ENCODE data around the gene NBDY.
"Not testable (repeated sequence)": the region's sequence is repeated elsewhere in the genome, so short reads cannot be mapped to it uniquely, and the experiment has no call there.

The NBDY gene

GRCh38 chrX:56758456-56758855 lies 29.4 kb downstream of the NBDY start:
- Mint-ChIP-seq H3K4me1 (peaks cover 28% of the 10 kb centered on the region), H3K36me3 (ENCODE audit: insufficient read depth) (peaks cover 6% of the 10 kb centered on the region), H3K4me3 (no peak overlapping the region), H3K27me3 (no peaks in the 10 kb centered on the region), H3K27ac (ENCODE audit: low read depth) (no peak overlapping the region), H3K9me3 (no peaks in the 10 kb centered on the region)
- ATAC-seq (replicated peaks; ENCODE audit: extremely low read depth, poor library complexity, severe bottlenecking), result no peak
- DNase-seq (ENCODE audit: low spot score in 2 of 2), result no peak

DNA sequence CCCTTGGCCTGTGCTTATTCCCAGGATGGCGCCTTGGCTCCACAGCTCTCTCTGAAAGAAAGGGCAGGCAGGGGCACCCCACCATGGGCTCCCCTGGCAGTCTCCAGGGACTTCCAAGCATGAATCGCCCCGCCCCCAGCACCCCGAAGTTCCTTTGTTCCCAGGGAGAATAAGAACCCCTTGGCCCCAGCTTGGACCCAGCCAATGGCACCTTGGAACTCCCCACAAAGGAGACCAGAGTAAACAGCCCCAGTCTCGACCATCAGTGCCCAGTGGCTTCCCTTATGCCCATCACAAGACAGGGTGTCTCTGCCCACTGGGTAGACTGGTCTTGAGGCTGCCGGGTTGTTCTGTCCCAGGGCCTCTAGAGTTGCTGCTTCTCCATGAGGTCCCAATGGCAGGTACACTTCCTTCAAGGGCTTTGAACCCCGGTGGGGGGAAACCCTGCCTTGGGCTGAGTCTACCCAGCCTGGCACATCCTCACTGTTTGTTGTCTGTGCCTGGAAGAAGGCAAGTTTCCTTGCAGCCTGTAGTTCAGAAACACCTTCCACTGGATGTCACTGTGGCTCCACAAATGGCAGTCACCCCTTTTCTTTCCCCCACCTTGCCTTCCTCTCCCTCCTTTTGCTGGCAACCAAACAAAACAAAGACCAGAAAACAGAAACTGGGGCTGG lies 30.8 kb downstream of the NBDY start:
- H3K36me3 Mint-ChIP-seq (ENCODE audit: insufficient read depth), result peaks cover 9% of the 10 kb centered on the region

GRCh38 chrX:56760410-56761124 lies 31.5 kb downstream of the NBDY start:
- not testable (repeated sequence) for H3K27me3 Mint-ChIP-seq; H3K27ac Mint-ChIP-seq (ENCODE audit: low read depth); DNase-seq (ENCODE audit: low spot score in 2 of 2); ATAC-seq (replicated peaks; ENCODE audit: extremely low read depth, poor library complexity, severe bottlenecking); H3K4me3 Mint-ChIP-seq; H3K9me3 Mint-ChIP-seq
- H3K36me3 Mint-ChIP-seq (ENCODE audit: insufficient read depth), result peaks cover 13% of the 10 kb centered on the region
- peaks cover 31% of the 10 kb centered on the region for H3K4me1 Mint-ChIP-seq

More for the DNA sequence above, 30.8 kb downstream of the NBDY start:
- Mint-ChIP-seq H3K27me3 (no peaks in the 10 kb centered on the region), H3K4me3 (no peak overlapping the region), H3K9me3 (no peaks in the 10 kb centered on the region), H3K27ac (ENCODE audit: low read depth) (no peak overlapping the region), H3K4me1 (peaks cover 24% of the 10 kb centered on the region)
- DNase-seq (ENCODE audit: low spot score in 2 of 2) (no peak), ATAC-seq (replicated peaks; ENCODE audit: extremely low read depth, poor library complexity, severe bottlenecking) (no peak)

DNA sequence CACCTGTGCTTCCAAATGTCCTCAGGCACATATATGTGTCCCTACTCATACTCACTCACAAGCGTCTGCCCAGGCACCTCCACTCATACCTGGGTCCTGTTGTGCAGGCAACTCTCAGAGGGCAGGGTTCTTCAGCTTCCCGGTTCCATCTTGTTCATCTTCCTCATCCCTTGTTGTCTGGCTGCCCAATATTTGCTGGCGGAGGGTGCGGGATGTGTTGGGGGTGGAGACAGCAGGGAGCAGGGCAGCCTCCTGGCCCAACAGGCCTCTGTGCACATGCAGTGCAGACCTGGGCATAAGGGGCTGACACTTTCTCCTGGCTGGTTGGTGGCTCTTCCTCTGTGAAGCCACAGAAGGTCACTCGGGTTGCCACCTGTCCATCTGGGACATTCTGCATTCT lies 32.1 kb downstream of the NBDY start:
- H3K9me3 Mint-ChIP-seq, result no peaks in the 10 kb centered on the region
- H3K27me3 Mint-ChIP-seq, result no peaks in the 10 kb centered on the region
- peak overlapping the region; percentile 90 for H3K27ac Mint-ChIP-seq (ENCODE audit: low read depth)
- no peak for ATAC-seq (replicated peaks; ENCODE audit: extremely low read depth, poor library complexity, severe bottlenecking)
- DNase-seq (ENCODE audit: low spot score in 2 of 2), result no peak
- H3K4me1 Mint-ChIP-seq, result peaks cover 37% of the 10 kb centered on the region
- H3K4me3 Mint-ChIP-seq, result no peak overlapping the region
- H3K36me3 Mint-ChIP-seq (ENCODE audit: insufficient read depth), result peaks cover 13% of the 10 kb centered on the region

- Mint-ChIP-seq H3K36me3 (ENCODE audit: insufficient read depth) (peaks cover 13% of the 10 kb centered on the region), H3K9me3 (no peaks in the 10 kb centered on the region), H3K4me3 (peak overlapping the region; percentile 62), H3K27ac (ENCODE audit: low read depth) (peak overlapping the region; percentile 90), H3K27me3 (no peaks in the 10 kb centered on the region), H3K4me1 (peaks cover 41% of the 10 kb centered on the region)
- ATAC-seq (replicated peaks; ENCODE audit: extremely low read depth, poor library complexity, severe bottlenecking), result no peak
- no peak for DNase-seq (ENCODE audit: low spot score in 2 of 2)
Observed at GRCh38 chrX:56762220-56762619, 33.2 kb downstream of the NBDY start.

DNA sequence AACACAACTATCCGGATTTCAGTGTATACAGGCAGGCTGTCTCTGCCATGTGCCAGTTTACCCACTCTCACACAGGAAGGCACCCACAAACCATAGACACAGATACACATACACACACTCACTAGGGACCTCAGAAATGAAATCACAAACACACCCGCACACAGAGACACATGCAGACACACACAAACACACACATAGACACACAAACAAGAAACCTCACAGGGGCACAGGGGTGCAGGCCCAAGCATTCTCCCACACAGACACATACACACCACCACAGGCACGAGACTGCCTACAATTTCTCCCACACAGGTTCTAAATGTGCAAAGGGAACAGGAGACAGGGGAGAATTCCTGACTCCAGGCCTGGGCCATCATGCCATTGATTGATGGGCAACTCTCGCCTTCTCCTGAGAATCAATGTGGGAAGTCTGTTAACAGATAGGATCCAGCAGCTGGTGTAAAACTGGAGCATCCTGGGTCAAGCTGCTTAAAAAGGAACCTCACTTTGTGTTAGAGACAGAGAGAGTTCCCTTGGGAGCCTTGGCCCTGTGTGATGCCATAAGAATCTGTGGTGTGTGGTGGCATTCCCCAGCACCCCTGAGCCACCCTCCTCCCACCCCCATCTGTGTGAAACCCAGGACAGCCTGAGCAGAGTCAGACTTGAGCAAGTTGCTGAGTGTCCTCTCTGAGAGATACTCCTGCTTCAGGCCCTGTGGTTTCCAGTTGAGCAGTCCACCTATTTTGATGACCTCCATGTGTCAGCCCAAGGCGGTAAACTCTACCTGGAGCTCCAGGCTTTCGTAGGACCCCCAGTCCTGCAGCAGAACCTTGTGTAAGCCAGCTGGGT lies 33.9 kb downstream of the NBDY start:
- DNase-seq (ENCODE audit: low spot score in 2 of 2), result no peak
- H3K4me3 Mint-ChIP-seq, result peak overlapping the region; percentile 62
- H3K36me3 Mint-ChIP-seq (ENCODE audit: insufficient read depth), result peaks cover 11% of the 10 kb centered on the region
- H3K9me3 Mint-ChIP-seq, result no peaks in the 10 kb centered on the region
- H3K27ac Mint-ChIP-seq (ENCODE audit: low read depth), result peak overlapping the region; percentile 90
- peaks cover 41% of the 10 kb centered on the region for H3K4me1 Mint-ChIP-seq
- no peaks in the 10 kb centered on the region for H3K27me3 Mint-ChIP-seq
- ATAC-seq (replicated peaks; ENCODE audit: extremely low read depth, poor library complexity, severe bottlenecking), result no peak

GRCh38 chrX:56763556-56764152 lies 34.6 kb downstream of the NBDY start:
- H3K4me1 Mint-ChIP-seq, result peaks cover 41% of the 10 kb centered on the region
- peak overlapping the region; percentile 25 for H3K27ac Mint-ChIP-seq (ENCODE audit: low read depth)
- DNase-seq (ENCODE audit: low spot score in 2 of 2) (no peak), ATAC-seq (replicated peaks; ENCODE audit: extremely low read depth, poor library complexity, severe bottlenecking) (no peak)
- peaks cover 11% of the 10 kb centered on the region for H3K36me3 Mint-ChIP-seq (ENCODE audit: insufficient read depth)
- no peaks in the 10 kb centered on the region for H3K9me3 Mint-ChIP-seq
- no peak overlapping the region for H3K4me3 Mint-ChIP-seq
- H3K27me3 Mint-ChIP-seq, result no peaks in the 10 kb centered on the region

DNA sequence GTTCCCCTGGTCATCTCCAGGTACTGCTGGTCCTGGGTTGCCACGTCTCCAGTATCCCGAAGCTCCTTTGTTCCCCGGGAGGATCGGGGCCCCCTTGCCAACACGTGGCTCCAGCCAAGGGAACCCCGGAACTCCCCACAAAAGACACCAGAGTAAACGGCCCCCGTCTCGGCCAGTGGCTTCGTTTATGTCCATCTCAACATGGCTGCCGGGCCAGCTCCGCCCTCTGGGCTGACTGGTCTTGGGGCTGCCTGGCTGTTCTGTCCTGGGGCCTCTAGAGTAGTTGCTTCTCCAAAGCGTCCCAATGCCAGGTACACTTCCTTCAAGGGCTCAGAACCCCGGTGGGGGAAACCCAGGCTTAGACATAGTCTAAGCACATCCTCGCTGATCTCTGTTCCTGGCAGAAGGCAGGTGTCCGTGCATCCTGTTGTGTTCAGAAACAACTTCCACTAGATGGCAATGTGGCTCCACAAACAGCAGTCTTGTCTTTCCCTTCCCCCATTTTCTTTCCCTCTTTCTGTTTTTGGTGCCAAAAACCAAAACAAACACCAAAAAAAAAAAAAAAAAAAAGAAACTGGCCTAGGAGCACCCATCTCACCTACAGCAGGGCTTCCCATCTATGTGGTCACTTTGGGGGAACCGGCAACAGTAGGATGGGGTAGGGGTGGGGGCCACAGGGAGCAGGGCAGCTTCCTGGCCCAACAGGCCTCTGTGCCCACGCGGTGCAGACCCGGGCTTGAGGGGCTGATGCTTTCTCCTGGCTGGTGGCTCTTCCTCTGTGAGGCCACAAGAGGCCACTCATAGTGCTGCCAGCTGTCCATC lies 35.3 kb downstream of the NBDY start:
- H3K27me3 Mint-ChIP-seq, result no peaks in the 10 kb centered on the region
- peaks cover 41% of the 10 kb centered on the region for H3K4me1 Mint-ChIP-seq
- peak overlapping the region; percentile 48 for H3K4me3 Mint-ChIP-seq

DNA sequence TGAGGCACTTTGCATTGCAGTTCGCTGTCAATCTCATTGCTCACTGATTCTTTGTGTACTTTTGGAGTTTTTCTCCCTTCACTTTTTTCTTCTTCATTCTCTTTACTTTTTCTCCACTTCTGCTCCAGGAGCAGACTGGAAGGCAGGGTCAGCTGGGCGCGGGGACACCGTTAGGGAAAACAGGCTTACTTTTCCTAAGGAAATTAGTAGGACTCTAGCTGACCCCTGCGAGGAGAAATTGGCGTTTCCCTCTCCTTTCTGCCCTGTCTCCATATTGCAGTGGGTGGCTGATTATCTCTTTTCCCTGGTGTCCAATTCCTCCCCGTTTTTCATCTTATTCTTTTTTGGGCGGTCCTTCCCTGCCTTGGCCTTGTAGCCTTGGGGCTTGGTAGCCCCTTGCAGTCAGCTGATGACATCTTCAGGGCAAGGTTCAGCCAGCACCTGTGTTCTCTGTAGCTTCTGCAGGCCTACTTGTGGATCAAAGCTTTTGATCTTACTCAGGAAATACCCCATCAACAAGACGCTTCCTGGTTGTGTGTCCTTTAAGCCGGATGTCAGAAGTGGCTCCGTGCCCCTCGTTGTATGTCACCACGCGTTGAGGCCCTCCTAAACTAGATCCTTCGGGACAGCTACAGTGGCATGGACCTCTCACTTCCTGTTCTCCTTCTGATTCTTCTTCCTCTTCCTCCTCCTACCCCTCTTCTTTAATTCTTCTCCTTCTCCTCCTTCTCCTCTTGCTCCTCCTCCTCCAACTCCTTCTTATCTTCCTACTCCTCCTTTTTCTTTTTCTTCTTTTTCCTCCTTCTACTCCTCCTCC lies 36.1 kb downstream of the NBDY start:
- Mint-ChIP-seq H3K4me3 (peak overlapping the region; percentile 48), H3K27me3 (no peaks in the 10 kb centered on the region), H3K9me3 (no peaks in the 10 kb centered on the region), H3K27ac (ENCODE audit: low read depth) (peak overlapping the region; percentile 83), H3K4me1 (peaks cover 41% of the 10 kb centered on the region), H3K36me3 (ENCODE audit: insufficient read depth) (peaks cover 11% of the 10 kb centered on the region)
- peak; percentile 19 for ATAC-seq (replicated peaks; ENCODE audit: extremely low read depth, poor library complexity, severe bottlenecking)
- no peak for DNase-seq (ENCODE audit: low spot score in 2 of 2)

More for the DNA sequence above, 35.3 kb downstream of the NBDY start:
- Mint-ChIP-seq H3K9me3 (no peaks in the 10 kb centered on the region), H3K36me3 (ENCODE audit: insufficient read depth) (peaks cover 11% of the 10 kb centered on the region), H3K27ac (ENCODE audit: low read depth) (peak overlapping the region; percentile 83)
- ATAC-seq (replicated peaks; ENCODE audit: extremely low read depth, poor library complexity, severe bottlenecking) (peak; percentile 67), DNase-seq (ENCODE audit: low spot score in 2 of 2) (peak; percentile 47 to 62)

DNA sequence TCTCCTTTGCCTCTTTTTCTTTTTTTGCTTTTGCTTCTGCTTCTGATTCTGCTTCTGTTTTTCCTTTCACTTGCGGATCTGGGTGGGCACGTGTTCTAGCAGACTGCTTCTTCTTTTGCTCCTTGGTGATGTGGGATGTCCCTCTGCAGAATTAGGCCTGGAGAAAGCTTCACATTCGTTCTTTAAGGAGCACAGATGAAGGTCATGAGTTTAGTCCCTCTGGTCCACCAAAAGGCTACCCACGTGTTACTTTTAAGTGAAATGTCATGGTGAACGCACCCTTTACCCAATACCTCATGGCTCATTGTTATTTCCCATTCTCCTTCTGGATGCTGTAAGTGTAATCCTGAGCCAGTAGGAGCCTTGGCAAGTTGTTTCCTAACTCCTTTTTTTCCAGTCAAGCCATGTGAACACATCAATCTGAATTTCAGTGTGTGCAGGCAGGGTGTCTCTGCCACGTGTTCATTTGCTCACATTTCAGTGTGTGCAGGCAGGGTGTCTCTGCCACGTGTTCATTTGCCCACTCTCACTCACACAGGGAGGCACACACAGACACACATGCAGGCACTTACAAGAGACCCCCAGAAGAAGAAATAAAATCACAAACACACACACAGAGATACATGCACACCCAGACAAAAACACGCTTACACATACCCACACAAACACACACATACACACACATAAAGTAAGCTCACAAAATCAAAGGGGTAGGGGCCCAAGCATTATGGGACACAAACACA lies 36.9 kb downstream of the NBDY start:
- H3K27me3 Mint-ChIP-seq, result no peaks in the 10 kb centered on the region
- H3K36me3 Mint-ChIP-seq (ENCODE audit: insufficient read depth), result peaks cover 11% of the 10 kb centered on the region
- ATAC-seq (replicated peaks; ENCODE audit: extremely low read depth, poor library complexity, severe bottlenecking) (no peak), DNase-seq (ENCODE audit: low spot score in 2 of 2) (no peak)
- peak overlapping the region; percentile 83 for H3K27ac Mint-ChIP-seq (ENCODE audit: low read depth)
- peak overlapping the region; percentile 48 for H3K4me3 Mint-ChIP-seq
- H3K9me3 Mint-ChIP-seq, result no peaks in the 10 kb centered on the region
- peaks cover 40% of the 10 kb centered on the region for H3K4me1 Mint-ChIP-seq

Measured in central memory CD8-positive, alpha-beta T cell (primary cell).